Dermis blood vessel endothelial cell (primary cell): ENCODE data around the gene TIGAR. TPM values are rescaled to one million over a fixed set of nuclear protein-coding genes. Genes with fewer than 3 reads are reported as not detected.

ENCODE experiments used
- DNase-seq: peaks from one replicate; pipeline ENCODE4 v3.0.0; 2010
- total RNA-seq: library from RNA; depleted of rRNA; stranded (reverse); fragments of >200 nt; gene quantifications from 2 replicates; pipeline ENCODE4 v1.2.3, GENCODE V29; 2014

Gene TIGAR
- total RNA-seq, 1 donor from 2014 or later = 11.2 TPM

DNA sequence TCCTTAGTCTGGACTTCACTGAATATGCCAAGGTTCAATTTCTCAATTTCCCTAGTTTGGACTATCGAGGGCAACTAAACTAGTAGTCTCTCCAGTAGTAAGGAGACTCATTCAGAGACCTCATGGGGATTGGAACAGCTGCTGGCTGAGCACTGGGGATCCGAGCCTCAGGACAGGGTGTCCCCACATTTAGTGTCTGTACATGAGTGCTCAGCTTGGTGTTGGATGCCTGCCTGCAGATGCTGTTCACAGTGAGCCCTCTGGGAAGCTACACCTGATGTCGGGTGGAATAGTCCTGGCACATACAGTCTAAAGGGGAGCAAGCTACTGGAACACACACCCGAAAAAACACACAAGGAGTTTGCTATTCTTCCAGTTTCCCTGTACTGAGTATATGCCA, 59.3 kb downstream of the TIGAR start:
- DNase-seq = no peak

DNA sequence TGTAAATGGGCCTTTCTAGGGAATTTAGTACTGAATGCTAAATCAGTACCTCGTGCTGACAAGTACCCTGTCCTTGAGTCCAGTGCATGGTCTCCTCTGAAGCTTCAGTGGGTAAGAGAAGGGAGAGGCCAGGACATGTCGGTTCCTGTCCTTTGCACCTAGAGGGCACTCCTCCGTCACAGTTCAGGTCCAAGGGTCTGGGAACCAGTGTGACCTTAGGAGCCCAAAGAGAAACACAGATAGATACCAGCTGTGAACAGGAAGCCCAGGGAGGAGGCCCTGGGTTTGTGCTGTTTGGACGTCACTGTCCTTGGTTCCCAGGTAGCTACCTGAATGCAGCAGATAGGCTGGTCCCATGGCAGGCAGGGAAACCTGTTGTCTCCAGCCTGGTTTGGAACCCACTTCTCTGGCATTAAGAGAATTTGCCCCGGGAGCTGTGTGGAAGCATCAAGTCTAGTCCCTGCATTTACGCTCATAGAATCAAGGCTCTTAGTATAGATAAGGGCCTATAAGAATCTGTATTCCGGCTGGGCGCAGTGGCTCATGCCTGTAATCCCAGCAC, 62.4 kb downstream of the TIGAR start:
- DNase-seq = no peak

DNA sequence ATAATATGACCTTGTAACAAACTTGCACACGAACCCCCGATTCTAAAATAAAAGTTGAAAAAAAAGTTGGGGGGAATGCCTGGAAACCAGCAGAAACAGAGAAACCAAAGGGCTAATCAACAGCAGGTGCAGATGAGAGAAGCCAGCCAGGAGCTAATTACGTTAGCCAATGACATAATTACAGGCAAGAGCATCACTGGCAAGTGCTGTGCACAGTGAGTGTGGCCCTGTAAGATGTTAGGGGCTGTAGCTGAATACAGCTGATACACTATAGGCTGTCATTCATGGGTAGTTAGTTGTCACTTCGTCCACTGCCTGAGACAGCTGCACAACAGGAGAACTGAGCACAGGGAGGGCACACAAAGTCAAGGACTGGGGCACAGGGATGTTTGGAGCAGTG, 65.8 kb downstream of the TIGAR start:
- DNase-seq = no peak

DNA sequence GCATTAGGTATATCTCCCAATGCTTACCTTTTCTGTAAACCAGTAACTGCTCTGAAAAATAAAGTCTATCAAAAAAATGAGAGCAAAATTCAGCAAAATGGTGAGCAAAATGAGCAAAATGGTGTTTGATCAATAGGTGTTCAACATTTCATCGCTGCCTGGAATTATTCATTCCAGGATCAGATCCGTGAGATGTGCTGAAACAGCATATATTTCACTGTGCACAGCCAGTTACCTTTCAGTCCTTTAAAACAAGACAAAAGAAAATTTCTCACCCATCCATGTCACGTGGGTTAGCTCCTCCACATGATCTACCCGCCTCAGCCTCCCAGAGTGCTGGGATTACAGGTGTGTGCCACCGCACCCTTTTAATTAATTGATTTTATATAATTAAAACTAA, 66.6 kb downstream of the TIGAR start:
- no peak for DNase-seq

DNA sequence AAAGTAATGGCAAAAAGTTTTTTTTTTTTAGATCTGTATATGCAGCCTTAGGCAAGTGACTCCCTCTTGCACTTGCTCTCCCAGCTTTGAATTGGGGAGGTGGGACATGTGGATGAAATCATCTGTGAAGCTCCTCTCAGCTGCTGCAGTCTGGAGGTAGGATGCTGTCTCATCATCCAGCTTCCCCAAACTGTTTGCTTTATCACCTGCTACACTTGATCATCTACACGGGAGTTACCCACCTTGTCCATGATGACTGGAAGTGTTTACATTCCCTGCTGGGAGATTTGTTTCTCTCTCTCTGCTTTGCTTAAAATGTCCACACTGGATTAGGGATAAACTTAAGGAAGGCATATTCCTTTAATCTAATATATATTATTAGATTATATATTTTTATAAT, 67.0 kb downstream of the TIGAR start:
- no peak for DNase-seq

DNA sequence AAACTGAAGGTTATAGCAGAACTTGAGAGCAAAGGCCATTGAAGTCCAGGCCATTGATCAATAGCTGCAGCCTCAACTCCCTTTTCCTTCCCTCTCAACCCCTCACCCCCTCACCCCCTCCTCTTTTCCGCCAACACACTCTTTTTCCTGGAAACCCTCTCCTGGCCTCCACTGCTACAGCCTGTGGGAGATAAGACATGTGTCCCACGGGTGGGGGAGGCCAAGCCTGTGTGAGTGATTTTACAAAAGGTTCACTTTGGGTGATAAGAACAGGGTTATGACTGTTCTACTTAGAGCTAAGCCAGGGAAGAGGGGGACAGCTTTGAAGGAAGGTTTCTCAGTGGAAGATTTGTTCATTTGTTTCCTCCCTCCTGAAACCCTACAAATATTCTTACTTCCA, 67.6 kb downstream of the TIGAR start:
- no peak for DNase-seq

DNA sequence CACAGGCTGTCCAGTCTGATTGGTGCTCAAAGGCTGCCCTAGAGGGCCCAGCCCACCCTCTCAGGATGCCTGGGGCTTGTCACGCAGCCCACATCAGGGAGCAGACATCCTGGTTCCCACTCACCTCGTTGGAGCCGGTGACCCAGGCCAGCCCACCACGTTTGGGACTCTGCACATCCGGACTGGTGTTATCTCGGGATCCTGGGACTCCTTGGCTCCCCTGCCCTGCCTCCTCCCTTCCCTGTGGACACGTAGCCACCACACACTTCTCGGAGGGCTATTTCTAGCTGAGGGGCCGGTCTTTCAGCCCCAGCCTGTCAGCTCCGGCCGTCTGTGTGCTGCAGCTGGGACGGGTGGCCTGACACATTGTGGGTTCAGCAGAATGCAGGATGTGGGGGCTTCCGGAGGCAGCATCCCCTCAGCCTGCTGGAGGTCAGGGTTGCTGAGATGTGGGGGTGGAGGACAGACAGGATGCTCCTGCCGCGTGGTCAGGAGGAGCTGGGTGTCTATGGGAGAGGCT, 71.3 kb downstream of the TIGAR start:
- DNase-seq = peak; percentile 43

DNA sequence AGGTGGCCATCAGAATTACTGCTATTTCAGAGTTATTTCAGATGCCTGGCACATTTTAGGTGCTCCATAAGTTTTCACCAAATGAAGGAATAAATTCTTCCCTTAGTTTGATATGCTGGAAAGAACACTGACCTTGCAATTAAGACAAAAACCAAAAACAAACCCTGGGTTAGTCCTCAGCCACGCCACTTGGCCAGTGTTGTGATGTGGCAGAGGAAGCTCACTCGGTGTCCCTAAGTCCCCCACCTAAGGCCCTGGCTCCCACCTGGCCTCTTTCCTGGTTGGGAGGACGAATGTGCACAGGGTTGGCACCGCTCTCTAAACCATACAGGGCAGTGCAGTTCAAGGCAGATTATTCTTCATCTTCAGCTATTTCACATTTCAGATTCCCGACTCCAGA, 72.2 kb downstream of the TIGAR start:
- DNase-seq = no peak

DNA sequence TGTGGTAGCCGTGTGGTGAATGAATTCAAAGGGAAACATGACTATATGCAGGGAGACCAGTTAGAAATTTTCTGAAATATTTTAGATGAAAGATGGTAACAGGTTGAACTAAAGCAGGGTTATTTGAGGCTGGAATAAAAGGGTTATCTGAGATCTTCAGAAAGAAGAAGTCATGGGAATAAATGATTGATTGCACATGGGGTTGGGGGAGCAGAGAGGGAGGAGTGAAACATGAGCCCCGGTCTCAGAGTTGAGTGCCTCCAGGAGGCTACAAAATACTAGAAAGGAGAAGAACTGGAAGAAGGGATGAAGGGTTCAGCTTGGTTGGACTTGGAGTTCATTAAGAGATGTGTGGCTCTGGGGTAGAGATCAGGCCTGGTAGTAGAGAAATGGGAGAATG, 74.8 kb downstream of the TIGAR start:
- DNase-seq = no peak

DNA sequence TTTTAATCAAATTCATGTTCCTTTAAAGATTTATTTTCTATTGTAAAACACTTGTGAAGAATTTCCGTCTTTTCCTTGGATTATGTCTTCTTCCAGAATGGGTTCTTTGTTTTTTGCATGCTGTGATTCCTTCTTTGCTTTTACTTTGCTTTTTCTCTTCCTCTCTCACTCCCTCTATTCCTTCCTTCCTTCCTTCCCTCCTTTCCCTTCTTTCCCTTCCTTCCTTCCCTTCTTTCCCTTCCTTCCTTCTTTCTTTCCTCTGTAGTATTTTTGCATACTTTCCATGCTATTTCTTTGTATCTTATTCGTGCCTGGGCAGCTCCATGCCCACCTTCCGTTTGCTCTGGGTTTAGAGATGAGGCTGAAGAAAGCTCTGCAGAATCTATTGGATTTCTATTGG, 80.1 kb downstream of the TIGAR start:
- DNase-seq = no peak

DNA sequence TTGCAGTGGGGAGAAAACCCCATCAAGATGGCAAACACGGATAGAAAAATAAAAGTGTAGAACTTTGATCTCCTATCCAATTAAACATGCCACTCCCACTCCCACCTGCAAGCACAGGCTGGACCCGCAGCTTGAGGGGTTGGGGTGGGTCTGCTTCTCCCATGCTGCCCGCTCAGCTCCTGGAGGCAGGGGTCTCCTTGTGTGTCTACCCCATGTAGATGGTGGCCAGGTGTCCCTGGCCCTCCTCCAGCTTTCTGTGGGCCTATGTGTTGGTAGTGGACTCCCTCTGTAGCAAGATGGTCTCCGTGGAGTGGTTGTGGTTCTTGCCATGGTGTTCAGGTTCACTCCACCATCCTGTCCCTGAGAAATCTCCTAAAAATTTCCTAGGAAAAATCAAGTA, 82.0 kb downstream of the TIGAR start:
- no peak for DNase-seq

Other genes with a start within 250 kb of the TIGAR start
- 111 and 140 TPM in 2 replicates for gene CCND2, start 47.5 kb upstream of the TIGAR start, total RNA-seq
- gene FGF23, start 58.5 kb downstream of the TIGAR start, total RNA-seq = not detected in 2 replicates
- gene FGF6, start 124.6 kb downstream of the TIGAR start, total RNA-seq = not detected in 2 replicates
- gene RAD51AP1, start 217.7 kb downstream of the TIGAR start, total RNA-seq = 12.3 and 34.2 TPM in 2 replicates
- gene DYRK4, start 241.0 kb downstream of the TIGAR start, total RNA-seq = 18.9 and 29.0 TPM in 2 replicates